Activated B cell treated with CpG ODN at 0.5 μM for 24 hours (primary cell): Measurements from ENCODE around the gene SPRED2. TPM values are rescaled to one million over a fixed set of nuclear protein-coding genes. Genes with fewer than 3 reads are reported as not detected.

ENCODE experiments used
- ATAC-seq: fragments of 200-7000 bp; cut with Tn5 transposase; one replicate; pipeline ENCODE4 v1.10.0; 2021; ENCODE audit warnings: low read depth, mild to moderate bottlenecking, moderate library complexity
- CTCF ChIA-PET: fragments of 350-600 bp; sonication (Branson Sonifier 250); formaldehyde crosslinking; loops from one replicate; lab custom pipeline; 2021; ENCODE audit warnings: antibody characterized with exemption; lab: Charles Lee
- POLR2A ChIA-PET: fragments of 350-600 bp; sonication (Branson Sonifier 250); formaldehyde crosslinking; loops from one replicate; lab custom pipeline; 2021; ENCODE audit warnings: antibody characterized with exemption; lab: Charles Lee
- DNase-seq: peaks from one replicate; pipeline ENCODE4 v3.0.0; 2022
- H3K27ac Mint-ChIP-seq: one replicate; pipeline ENCODE4 v1.8.0; 2020; ENCODE audit warnings: mixed read lengths
- H3K27me3 Mint-ChIP-seq: one replicate; pipeline ENCODE4 v1.8.0; 2021; ENCODE audit warnings: mixed read lengths
- H3K36me3 Mint-ChIP-seq: one replicate; pipeline ENCODE4 v1.8.0; 2021; ENCODE audit warnings: low read depth, mixed read lengths
- H3K4me1 Mint-ChIP-seq: one replicate; pipeline ENCODE4 v1.8.0; 2021; ENCODE audit warnings: mixed read lengths
- H3K4me3 Mint-ChIP-seq: one replicate; pipeline ENCODE4 v1.8.0; 2020; ENCODE audit warnings: mild to moderate bottlenecking, mixed read lengths
- H3K9me3 Mint-ChIP-seq: one replicate; pipeline ENCODE4 v1.8.0; 2020; ENCODE audit warnings: mixed read lengths
- intact Hi-C: fragments of 100-400 bp; cut with micrococcal nuclease; formaldehyde crosslinking; loops from one replicate; pipeline ENCODE4 v1.15.1; 2024
- total RNA-seq: library from RNA; stranded (reverse); gene quantifications from 2 replicates; pipeline ENCODE4 v1.2.3, GENCODE V29; 2022
- TF ChIP-seq, protein P1 (sequence below): fragments of 200-600 bp; IDR thresholded peaks from one replicate; pipeline ENCODE4 v1.8.0; 2022; ENCODE audit warnings: antibody characterized with exemption, mild to moderate bottlenecking

Gene SPRED2
- total RNA-seq, 1 donor from 2014 or later: 2.5 TPM

DNA sequence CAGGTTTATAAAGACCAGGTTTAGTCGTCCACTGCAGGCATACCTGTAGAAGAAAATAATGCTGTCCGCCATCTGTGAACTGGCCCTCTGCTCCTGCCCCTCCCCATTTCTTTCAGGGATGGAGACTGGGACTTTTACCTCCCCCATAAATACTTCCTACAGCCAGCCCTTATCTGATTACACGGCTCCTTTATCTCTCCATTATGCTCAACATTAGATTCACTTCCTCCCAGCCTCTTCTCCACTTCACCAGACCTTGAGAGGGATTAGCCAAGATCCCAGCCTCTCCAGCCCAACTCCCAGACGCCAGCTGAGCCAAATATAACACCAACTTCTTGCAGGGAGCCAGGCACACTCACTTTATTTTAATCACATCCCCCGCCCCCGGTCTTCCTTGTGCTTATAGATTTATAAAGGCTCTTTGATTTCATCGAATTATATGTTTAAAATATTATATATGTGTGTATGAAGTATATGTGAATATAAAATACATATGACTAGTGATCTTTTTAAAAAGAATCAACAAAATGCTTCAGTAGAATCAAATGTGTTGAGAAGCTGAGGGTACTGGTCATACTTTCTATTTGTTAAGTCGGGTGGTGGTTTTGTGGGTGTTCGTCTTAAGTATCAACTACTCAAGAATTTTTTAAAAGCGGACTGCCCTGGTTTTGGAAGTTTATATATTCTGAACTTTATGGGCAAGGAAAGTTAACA lies 81.0 kb downstream of the SPRED2 start:
- CTCF ChIA-PET: no interaction called here
- TF ChIP-seq, protein P1, sequence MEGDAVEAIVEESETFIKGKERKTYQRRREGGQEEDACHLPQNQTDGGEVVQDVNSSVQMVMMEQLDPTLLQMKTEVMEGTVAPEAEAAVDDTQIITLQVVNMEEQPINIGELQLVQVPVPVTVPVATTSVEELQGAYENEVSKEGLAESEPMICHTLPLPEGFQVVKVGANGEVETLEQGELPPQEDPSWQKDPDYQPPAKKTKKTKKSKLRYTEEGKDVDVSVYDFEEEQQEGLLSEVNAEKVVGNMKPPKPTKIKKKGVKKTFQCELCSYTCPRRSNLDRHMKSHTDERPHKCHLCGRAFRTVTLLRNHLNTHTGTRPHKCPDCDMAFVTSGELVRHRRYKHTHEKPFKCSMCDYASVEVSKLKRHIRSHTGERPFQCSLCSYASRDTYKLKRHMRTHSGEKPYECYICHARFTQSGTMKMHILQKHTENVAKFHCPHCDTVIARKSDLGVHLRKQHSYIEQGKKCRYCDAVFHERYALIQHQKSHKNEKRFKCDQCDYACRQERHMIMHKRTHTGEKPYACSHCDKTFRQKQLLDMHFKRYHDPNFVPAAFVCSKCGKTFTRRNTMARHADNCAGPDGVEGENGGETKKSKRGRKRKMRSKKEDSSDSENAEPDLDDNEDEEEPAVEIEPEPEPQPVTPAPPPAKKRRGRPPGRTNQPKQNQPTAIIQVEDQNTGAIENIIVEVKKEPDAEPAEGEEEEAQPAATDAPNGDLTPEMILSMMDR: no peak
- Mint-ChIP-seq H3K4me1 (no peaks in the 10 kb centered on the region), H3K4me3 (no peak overlapping the region), H3K36me3 (no peaks in the 10 kb centered on the region), H3K27ac (no peak overlapping the region), H3K27me3 (peaks cover 13% of the 10 kb centered on the region), H3K9me3 (no peaks in the 10 kb centered on the region)
- ATAC-seq: no peak
- intact Hi-C loops: no loop called here
- POLR2A ChIA-PET: no interaction called here
- no peak for DNase-seq

- Mint-ChIP-seq H3K4me3 (no peak overlapping the region), H3K9me3 (no peaks in the 10 kb centered on the region), H3K27ac (no peak overlapping the region), H3K36me3 (no peaks in the 10 kb centered on the region), H3K27me3 (peaks cover 7% of the 10 kb centered on the region), H3K4me1 (no peaks in the 10 kb centered on the region)
- DNase-seq: no peak
- intact Hi-C loops: no loop called here
- POLR2A ChIA-PET: no interaction called here
- peak; percentile 37 for ATAC-seq
- TF ChIP-seq, protein P1: no peak
- CTCF ChIA-PET: no interaction called here
Observed at GRCh38 chr2:65350651-65351056, 81.7 kb downstream of the SPRED2 start.

DNA sequence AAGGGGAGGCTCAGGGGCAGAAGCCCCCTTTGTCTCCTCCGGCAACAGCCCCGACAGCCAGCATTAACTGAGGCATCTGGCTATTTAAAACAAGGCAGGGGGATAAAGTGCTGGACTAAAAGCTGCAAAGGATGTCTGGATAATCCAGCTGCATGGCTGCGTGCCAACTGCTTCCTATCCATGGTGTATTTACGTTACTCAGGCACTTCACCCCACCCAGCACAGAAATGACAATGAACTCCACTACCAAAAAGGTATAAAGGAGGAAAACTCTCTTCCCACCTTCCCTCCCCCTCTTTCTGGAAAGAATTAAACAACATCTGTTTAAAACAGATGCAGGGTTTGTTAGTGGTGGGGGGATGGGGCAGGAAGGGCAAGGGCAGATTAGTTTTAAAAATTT lies 82.5 kb downstream of the SPRED2 start:
- intact Hi-C loops: no loop called here
- no peaks in the 10 kb centered on the region for H3K4me1 Mint-ChIP-seq
- peaks cover 4% of the 10 kb centered on the region for H3K27me3 Mint-ChIP-seq
- TF ChIP-seq, protein P1: no peak
- H3K36me3 Mint-ChIP-seq: no peaks in the 10 kb centered on the region
- CTCF ChIA-PET: no interaction called here
- POLR2A ChIA-PET: interaction anchor here (0.7 kb wide), 1 partner anchor 85 kb away, joined by 5 read pairs; no protein-coding TSS in a partner anchor
- ATAC-seq (no peak), DNase-seq (no peak)
- no peak overlapping the region for H3K27ac Mint-ChIP-seq
- no peak overlapping the region for H3K4me3 Mint-ChIP-seq
- no peaks in the 10 kb centered on the region for H3K9me3 Mint-ChIP-seq

- ATAC-seq: no peak
- CTCF ChIA-PET: no interaction called here
- no peak overlapping the region for H3K27ac Mint-ChIP-seq
- TF ChIP-seq, protein P1: no peak
- H3K9me3 Mint-ChIP-seq: no peaks in the 10 kb centered on the region
- no peaks in the 10 kb centered on the region for H3K4me1 Mint-ChIP-seq
- no peak overlapping the region for H3K4me3 Mint-ChIP-seq
- POLR2A ChIA-PET: no interaction called here
- no peaks in the 10 kb centered on the region for H3K36me3 Mint-ChIP-seq
- DNase-seq: no peak
- H3K27me3 Mint-ChIP-seq: peaks cover 4% of the 10 kb centered on the region
- intact Hi-C loops: no loop called here
Observed at GRCh38 chr2:65347913-65348312, 84.5 kb downstream of the SPRED2 start.

DNA sequence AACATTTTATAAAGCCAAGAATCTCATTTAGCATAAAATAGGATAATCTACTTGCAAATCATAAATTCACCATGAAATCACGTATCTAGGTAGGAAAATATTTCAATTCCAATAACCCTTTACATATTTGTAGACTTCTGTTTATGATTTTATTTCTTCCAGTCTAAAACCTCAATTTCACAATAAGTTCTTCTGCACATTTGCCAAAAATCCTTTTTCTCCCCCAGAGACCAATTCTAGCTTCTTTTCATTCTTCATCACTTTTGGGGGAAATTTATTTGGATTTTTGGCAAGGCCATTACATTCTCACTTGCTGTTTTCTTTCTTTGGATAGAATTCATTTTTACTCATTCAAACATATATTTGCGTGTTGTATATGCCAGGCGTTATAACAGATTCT lies 86.8 kb downstream of the SPRED2 start:
- intact Hi-C loops: no loop called here
- Mint-ChIP-seq H3K4me3 (no peak overlapping the region), H3K27me3 (peaks cover 4% of the 10 kb centered on the region), H3K4me1 (no peaks in the 10 kb centered on the region), H3K27ac (no peak overlapping the region), H3K36me3 (no peaks in the 10 kb centered on the region), H3K9me3 (no peaks in the 10 kb centered on the region)
- ChIA-PET POLR2A (no interaction called here), CTCF (no interaction called here)
- TF ChIP-seq, protein P1: no peak
- DNase-seq (no peak), ATAC-seq (no peak)
